GM19455 (cell line): ENCODE data around the gene NUDT1.
A peak's percentile ranks its signal among the peaks of the same experiment; 100 is the strongest.

Experiments
- ATAC-seq: cut with Tn5 transposase; IDR thresholded peaks from one replicate; pipeline ENCODE4 v1.9.1; 2021; ENCODE audit not compliant: unreplicated experiment

NUDT1 gene

DNA sequence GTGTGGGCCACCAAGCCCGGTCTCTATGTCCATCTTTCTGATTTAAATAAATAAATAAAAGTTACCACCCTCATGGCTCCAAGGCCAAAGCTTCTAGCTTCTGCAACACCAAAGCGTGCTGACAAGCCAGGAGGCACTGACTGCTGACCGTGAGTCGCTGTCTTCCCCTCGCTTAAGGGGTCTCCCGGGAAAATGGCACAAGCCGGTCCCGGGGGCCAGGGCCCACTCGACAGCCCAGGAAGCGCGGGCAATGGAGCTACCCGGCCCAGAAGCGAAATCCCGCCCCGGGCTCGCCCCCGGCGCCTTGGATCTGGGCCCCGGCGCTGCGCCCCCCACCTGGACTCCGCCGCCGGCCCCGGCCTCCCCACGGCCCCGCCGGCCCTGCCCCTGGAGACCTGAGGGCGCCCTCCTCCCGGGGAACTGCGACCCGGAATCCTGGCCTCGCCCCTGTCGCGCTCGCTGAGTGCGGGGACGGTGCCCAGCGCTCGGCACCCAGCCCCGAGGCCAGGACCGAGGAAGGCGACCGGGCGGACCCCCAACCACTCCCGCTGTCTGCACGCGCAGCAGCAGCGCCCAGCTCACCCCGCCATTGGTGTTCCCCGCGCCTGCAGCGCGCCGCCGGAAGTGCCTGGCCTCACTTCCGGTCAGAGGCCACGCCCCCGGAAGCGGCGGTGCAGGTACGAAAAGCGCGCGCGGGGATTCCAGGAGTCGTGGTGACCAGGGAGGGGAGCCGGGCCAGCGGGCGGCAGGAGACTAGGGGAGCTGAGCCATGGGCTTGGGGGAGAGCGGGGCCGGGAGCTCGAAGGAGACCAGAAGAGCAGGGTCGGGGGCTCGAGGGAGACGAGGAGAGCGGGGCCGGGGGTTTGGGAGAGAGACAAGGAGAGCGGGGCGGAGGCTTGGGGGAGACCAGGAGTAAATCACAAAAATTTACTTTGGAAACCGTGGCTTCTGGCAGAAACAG lies at the start of gene NUDT1, which contains the start of gene MRM2:
Gene NUDT1, plus strand, starts transcription at position 647 of the 961 bp plus-strand sequence. CDS start 2,349 bp downstream, outside the sequence.
Gene MRM2, minus strand, starts transcription at position 626 of the 961 bp plus-strand sequence. Its CDS starts 36 bp downstream, at position 590.
- peak; percentile 62 for ATAC-seq

DNA sequence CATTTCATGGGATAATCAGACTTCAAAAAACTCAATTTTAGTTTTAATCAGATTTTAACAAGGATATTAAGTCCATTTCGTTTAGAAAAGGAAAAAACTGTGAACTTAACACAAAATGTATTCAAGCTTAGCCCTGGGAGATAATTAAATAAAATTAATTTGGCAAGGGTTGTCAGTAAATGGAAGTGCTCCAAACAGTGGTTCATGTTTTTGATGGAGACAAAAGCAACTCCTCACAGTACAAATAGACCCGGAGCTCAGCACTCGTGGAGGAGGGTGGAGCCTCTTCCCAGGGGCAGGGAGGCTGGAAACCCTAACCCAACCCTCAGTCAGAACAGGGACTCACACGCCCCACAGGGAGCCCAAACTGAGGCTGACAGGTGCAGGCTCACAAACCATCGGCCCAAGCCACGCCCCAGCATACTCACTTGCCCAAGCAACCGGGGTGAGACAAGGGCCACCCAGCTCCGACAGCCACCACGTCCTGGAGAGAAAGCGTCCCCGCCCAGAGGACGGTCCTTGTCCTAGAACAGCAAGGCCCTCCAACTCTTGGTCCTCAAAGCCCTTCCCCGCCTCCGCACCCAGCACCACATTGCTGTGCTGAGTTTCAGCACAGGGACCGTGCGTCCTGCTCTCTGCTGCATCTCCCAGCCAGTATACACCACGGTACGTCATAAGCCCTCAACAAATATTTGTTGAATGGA lies 49.0 kb upstream of the NUDT1 start:
- no peak for ATAC-seq

DNA sequence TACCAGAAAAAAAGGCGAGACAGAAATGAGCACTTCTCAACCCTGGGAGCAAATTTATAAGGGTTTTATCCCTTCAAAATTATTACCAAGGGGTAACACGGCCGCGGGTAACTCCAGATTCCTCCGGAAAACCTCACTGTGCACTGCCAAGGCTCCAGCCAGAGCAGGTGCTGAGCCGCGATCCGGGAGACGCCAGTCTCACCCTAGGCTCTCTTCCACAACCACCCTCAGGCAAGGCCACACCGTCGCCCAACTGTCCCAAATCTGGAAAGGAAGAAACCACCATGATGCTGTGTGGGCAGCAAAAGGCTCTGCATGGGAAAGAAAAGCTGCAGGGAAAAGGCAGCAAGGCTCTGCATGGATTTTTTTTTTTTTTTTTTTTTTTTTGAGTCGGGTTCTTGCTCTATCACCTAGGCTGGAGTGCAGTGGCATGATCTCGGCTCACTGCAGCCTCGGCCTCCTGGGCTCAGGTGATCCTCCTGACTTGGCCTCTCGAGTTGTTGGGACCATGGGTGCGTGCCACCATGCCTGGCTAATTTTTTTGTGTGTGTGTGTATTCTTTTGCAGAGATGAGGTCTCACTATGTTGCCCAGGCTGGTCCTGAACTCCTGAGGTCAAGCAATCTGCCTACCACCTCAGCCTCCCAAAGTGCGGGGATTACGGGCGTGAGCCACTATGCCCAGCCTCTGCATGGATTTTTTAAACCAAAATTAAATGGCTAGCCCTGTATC lies 48.3 kb upstream of the NUDT1 start:
- no peak for ATAC-seq

DNA sequence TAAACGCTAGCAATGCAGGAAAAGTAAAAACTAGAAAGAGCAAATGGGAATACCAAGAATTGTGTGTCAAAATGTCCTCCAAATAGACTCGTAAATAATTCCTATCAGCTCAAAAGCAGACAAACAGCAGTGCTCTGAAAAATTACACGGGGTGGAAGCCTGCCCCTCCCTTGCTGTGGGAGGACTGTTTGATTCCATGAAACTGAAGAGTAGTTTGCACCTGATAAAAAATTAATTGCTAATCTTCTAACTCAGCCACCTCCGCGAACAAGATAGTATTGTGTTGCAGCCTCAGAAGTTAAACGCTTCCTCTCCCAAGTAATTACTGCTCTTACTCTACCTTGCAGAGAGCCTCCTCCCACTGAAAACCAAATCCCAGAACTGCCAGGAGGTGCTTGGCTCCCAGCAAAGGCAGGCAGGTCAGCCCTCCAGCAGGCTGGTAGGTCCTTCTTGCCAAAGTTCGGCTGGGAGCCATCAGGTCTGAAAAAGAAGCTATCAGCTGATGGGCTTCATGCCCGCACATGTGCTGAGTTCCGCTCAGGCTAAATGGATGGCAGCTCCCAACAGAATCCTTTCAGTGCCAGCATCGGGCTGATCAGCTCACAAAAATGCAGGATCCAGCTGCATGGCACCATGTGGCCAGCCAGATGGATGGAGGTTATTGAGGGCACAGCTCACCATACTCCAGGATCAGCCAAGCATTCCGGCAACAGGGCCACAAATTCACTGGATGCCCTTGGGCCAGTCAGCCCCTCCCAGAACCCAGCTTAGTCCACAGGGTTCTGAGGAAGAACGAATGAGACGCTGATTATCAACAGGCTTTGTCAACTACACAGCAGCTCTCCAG lies 46.4 kb upstream of the NUDT1 start:
- ATAC-seq: no peak

DNA sequence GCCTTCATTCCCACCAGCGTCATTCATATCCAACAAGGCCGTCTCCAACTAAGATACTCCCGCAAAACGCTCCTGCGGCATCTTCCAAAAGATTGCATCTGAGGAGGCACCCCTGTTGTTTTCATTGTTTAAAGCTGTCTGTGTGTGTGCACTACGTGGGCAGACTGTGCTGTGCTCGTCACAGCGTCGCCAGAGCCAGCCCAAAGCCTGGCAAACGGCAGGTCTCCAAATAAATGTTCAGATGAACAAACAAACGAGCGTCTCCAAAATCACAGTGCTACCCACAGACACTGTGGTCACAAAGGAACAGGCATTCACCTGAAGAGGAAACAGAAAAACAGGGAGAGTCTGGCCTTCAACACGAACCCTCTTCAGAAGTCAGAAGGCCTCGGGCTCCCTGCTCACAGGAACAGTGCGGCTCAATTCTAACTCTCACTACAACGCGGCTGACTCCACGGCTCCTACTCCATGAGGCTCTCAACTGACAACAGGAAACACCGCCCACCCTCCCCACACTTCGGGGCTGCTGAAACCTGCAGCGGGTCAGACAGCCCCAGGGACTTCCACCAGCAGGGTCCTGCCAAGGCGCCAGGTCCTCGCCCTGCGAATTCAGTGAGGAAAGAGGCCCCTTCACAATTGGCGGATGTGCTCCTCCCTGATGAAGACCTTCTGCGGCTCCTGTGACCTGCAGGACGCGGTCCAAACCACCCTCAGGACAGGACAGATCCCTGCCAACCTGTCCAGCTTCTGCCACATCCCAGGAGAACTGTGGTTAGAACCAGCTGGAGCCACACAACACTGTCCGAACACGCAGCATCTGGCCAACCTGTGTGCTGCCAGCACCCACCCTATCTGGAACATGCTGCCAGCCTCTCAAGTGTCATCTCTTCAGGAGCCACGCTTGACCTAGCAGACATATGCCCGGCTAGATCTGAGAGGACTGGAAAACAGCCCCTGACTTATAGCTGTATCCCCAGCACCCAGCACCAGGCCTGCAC lies 45.3 kb upstream of the NUDT1 start:
- ATAC-seq: no peak

DNA sequence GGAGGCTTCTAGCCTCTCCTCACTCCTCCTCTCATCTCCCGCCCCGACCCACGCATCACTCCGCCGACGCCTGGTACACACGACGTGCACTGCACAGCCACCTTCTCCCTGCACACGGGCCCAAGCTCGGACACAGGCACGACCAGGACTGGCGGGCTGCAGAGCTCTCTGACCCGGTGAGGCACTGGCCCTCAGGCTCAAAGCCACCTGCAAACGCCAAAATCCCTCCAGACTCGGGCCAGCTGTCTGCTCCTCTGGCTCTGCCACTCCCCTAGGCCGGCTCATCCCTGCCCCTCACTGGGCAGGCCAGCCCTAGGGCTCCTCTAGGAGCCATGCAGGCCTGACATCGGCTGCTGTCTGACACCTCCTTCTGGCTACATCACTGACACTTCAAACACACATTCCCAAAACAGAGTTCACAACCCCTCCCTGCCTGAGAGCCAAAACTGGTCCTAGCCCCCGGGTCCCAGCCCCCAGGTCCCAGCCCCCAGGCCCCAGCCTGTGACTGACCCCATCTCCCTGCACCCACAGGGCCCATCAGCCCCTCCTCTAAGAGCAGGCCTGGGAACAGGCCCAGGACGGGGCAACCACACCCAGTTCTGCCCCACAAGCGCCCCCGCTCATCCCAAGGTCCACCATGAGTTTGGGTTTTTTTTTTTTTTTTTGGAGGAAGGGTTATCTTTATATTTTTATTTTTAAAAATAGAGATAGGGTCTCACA lies 44.4 kb upstream of the NUDT1 start:
- no peak for ATAC-seq

DNA sequence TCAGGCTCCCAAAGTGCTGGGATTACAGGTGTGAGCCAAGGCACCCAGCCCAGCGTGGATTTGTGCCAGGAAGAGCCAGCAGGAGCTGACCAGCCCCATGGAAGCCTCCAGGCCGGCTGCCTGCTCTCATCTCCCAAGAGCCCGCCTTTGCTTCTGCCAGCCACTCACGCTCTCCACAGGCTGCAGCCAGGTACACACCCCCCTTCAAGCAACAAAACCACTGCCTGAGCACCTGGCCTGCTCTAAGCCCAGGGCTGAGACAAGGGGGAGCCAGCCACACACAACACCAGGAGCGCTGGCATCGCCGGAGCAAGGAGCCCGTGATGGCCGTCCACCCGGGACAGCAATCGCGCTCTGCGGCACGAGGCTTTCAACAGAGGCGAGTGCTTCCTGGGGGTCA lies 43.8 kb upstream of the NUDT1 start:
- no peak for ATAC-seq

DNA sequence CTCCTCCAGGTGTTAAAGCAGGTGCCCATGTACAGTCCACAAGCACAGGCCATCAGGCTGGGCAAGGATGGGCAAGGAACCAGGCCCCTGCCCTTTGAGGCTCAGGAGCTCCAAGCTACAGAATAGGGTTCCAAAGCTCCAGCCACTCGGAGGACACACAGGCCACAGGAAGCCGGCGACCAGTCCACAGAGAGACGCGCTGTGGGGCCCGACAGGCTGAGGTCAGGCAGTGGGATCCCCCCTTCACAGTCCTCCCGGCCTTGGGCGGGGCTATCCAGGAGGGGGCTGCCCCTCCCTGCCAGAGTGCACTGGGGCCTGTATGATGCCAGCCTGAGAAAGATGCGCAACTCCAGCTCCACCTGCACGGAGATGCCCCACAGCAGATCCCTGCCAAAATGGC lies 43.3 kb upstream of the NUDT1 start:
- no peak for ATAC-seq

DNA sequence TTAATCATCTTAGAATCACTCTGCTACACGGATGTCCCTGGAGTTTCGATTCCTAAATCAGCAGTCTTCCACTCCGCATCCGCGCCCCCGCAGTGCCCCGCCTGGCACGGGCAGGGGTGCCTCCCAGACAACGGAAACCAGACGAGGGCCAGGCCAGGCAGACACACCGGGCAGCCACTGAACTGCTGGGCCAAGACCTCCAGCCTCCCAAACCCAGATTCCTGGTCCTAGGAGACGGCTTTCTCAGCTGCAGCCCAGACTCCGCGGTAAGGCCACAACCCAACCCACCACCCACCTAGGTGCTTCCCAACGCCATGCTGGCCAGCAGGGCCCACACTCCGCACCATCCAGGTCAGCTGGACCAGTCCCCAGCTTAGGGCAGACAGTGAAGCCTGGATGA lies 42.5 kb upstream of the NUDT1 start:
- no peak for ATAC-seq

DNA sequence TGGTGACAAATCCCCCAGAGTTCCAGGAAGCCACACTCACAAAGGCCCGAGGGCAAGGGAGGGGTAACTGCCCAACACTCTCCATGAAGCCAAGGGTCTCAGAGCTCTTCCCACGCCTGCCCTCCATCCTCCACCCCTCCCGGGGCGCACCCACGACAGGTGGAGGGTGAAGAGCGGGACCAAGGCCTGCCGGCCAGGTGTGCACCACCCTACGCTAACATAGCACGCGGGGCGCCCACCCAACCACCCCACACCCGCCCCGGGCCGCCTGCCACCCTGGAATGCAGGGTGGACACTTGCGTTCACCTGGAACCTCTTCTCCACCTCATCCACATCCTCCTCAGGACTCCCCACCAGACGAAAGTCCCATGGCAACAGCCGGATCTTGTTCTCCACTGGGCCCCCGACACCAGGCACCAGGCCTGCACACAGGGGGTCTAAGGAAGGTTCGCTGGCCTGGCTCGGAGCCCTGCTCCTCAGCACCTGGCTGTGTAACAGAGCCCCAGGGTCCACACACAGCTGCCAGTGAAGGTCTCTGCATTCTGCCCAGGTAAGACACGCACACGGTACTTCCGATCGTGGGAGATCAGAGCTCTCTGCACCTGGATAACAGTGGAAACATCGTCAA lies 42.0 kb upstream of the NUDT1 start:
- no peak for ATAC-seq

DNA sequence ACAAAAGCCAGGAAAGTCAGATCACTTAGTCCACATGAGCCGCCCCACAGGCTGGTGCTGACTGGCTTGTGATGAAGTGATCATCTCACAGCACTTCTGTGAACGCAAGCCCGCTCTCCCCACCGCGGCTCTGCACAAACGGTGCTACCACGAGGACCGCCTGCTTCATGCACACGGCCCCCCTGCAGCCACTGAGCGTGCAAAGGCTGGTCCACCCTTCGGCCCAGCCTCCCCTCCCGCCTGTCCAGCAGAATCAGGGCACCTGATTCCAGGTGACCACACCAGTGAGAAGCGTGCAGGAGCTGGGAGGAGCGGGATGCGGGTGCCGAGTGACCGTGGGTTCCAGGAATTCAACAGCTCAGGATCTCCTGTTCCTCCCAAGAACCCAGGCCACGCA lies 41.4 kb upstream of the NUDT1 start:
- ATAC-seq: no peak

DNA sequence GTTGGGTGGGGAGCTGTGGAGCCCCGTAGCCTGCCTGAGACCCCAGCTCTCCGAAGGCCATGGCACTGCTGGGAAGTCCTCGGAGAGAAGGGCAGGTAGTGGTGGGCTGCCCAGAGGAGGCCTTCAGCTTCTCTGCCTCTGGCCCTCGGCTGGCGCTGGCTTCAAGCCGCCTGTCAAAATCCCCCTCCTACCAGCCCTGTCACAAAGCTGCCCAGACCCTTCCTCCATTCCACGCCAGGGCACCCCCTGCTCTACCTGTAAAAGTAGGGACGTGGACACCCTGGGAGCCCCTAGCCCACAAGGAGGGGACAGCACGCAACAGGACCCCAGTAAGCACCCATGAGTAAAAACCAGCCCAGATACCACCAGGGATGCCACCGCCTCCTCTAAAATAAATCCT lies 40.9 kb upstream of the NUDT1 start:
- no peak for ATAC-seq

DNA sequence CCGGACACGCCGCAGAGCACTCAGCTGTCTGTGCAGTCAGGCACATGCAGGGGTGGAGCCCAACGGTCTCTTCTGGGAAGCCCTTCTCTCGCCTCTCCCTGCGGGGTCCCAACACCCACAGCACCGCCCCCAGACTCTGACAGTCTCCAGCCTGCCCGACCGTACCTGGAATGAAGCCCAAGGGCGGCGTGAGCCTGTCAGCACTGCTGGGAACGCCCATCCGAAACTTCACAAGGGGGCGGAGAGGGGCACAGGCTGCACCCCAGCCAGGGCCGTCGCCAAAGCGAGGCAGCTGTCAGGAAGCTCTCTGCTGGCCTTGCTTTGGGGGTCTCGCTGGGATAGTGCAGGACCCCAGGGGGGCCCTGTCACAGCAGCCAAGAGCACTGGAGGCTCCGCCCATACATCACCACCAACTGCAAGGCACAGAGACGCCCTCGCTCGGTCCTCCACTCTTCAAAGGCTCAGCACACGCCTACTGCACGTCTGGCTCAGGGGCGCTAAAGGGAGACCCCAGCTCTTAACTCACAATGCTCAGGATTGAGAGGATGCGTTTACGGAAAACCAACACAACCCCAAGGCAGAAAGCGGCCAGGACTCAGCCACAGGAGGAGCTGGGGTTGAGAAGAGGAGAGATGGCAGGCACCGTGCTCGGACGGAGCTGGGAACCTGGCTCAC lies 40.2 kb upstream of the NUDT1 start:
- no peak for ATAC-seq

DNA sequence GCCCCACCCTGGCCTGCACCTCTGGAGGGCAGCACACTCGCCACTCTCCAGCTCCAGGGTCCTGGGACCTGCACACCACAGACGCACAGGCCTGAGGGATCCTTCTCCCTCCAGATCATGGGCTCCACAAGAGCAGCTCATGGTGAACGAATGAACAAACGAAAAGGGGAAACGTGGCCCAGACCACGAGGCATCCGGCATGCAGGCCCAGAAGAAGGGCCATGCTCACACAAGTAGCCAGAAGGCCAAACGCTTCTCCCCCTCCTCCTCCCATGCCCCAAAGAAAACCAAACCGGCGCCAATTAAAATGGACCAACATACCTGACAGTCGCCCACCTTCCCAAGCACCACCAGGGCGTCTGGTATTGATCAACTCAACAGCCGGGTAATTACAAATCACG lies 39.7 kb upstream of the NUDT1 start:
- no peak for ATAC-seq

DNA sequence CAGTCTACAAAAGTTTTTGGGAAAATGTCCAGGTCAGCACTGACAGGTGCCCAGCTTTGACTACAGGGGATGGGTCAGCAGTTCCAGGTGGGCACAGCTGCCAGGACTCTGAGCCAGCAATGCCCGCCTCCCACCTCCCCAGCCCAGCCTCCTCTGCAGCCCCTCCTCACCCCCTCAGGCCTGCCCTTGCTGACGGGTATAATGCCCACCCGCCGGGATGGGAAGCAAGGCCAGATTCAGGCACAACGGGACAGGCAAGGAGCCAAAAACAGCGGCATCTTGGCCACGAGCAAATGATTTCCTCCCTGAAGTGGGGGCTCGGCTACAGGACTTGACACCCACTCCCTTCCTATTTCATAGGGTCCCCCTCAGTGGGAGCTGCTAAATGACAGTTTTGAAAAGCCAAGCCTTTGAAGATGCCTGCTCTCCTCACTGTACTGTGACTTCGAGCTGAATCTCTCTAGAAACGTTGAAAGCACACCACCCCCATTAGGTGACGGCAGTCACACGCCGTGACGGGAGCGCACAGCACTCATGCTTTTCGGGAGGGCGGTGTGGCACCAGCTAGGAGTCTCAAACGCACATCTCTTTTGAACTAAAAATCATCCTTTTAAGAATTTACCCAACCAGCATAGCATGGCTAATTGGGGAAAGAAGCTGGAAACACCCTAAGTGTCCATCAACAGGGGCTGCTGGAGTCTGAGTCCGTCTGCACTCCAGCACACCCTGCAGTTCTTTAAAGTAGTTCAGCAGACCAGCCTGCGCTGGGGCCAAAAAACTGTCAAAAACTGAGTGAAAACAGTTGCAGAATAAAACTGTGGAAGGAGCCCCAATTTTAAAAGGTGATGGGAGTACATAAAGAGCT lies 38.9 kb upstream of the NUDT1 start:
- no peak for ATAC-seq

DNA sequence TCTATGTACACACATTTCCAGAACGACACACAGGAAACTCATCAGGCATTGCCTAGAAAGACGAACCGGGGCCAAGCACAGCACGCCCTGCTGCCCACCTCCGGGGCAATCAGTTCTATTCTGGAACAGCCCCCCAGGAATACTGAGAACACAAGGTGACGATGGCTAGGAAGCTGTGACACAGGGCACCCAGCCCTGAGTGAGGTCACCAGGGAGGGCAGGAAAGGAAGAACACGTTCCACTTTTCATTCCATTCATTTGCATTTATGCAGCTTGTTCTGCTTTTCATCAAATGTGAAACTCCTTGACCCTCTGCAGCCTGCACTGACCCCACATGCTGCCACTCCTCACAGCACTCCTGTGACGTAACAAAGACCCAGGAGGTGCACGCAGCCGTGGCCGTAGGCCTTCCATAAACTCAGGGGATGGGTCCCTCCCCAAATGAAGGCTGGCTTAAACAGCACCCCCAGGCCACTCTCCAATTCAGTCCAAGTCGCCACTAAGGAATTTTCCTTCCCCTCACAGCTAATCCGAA lies 38.2 kb upstream of the NUDT1 start:
- ATAC-seq: no peak
